HG03442 (cell line): ENCODE data around the gene SMARCA4.
"Not testable (repeated sequence)": the region's sequence is repeated elsewhere in the genome, so short reads cannot be mapped to it uniquely, and the experiment has no call there.

ENCODE experiments used
- ATAC-seq: cut with Tn5 transposase; IDR thresholded peaks from one replicate; pipeline ENCODE4 v1.9.1; 2021; ENCODE audit warnings: mild to moderate bottlenecking, moderate library complexity; ENCODE audit not compliant: unreplicated experiment

Gene SMARCA4

DNA sequence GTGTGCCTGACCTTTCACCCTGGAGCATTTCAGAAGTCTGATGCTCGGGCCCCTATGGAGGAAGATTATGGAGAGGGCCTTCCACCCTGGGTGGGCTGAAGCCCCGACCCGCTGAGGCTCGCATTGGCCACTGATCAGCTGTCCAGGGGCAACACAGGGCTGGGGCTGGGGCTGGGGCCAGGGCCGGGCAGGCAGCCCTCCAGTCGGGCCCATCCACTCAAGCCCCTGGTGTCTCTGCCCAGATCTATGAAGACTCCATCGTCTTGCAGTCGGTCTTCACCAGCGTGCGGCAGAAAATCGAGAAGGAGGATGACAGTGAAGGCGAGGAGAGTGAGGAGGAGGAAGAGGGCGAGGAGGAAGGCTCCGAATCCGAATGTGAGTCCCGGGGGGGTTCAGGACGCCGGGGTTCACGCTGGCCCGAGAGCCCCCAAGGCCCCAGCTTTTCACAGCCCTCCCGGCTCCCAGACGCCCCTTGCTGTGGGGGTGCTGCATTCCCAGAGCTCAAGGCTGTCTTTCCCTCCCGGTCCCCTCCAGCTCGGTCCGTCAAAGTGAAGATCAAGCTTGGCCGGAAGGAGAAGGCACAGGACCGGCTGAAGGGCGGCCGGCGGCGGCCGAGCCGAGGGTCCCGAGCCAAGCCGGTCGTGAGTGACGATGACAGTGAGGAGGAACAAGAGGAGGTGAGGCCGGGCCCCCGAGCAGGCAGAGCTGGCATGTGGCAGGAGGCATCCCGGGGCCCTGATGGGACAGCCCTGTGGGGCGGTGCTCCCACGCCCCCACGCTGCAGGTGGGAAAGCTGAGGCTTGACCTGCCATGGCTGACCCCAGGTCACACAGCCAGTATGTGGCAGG, 98.9 kb downstream of the SMARCA4 start:
- no peak for ATAC-seq

GRCh38 chr19:11061952-11062351, 101.1 kb downstream of the SMARCA4 start:
- ATAC-seq = no peak

DNA sequence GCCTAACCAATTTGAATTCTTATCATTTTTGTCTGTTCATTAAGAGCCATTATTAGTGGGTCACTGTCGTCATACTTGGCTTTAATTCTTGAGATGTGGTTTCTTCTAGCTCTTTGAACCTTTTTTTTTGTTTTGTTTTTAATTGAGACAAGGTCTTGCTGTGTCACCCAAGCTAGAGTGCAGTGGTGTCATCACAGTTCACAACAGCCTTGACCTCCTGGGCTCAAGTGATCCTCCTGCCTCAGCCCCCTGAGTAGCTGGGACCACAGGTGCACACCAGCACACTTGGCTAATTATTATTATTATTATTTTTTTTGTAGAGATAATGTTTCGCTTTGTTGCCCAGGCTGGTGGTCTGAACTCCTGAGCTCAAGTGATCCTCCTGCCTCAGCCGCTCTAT, 102.6 kb downstream of the SMARCA4 start:
- no peak for ATAC-seq

GRCh38 chr19:11064831-11065303, 104.0 kb downstream of the SMARCA4 start:
- no peak for ATAC-seq

DNA sequence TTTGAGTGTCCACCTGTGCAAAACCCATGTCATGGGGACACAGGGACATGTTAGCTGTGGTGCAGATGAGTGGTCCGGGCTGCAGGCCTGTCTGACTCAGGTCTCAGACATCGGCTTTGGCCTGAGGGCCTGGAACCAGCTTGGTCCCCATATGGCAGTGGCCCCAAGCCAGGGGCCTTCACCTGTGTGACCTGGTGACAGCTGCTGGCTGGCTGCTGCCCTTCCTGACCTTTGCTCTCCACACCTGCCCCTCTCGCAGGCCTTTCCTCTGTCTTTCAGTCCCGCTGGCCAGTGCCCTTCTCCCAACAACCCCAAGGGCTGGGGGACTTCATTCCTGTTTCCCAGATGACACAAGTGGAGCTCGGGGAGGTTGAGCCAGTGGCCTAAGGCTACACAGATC, 105.5 kb downstream of the SMARCA4 start:
- no peak for ATAC-seq

GRCh38 chr19:11067356-11068113, 106.7 kb downstream of the SMARCA4 start:
- no peak for ATAC-seq

DNA sequence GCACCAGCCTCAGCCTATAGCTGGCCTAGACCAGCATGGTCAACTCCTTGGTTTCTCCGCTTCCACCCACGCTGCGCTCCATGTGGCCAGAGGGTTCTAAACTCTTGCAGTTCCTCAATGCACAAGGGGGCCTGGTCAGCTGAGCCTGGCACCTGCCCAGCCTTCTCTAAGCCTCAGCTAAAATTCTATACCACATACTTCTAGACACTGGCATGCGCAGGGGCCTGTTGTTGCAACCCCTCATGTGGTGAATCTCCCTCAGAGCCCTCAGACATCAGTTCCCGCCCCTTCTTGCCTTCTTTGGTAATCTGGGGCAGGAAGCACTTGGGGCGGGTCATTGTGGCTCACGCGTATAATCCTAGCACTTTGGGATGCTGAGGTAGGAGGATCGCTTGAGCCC, 108.7 kb downstream of the SMARCA4 start:
- ATAC-seq = no peak

DNA sequence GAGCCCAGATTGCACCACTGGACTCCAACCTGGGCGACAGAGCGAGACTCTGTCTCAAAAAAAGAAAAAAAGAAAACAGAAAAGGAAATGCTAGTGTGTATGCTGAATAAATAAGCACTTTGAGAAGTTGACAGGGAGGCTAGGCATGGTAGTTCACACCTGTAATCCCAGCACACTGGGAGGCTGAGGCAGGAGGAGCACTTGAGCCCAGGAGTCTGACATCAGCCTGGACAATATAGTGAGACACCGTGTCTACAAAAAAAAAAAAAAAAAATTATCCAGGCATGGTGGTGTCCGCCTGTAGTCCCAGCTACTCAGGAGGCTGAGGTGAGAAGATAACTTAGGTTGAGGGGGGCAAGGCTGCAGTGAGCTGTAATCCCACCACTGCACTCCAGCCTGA, 109.3 kb downstream of the SMARCA4 start:
- no peak for ATAC-seq

GRCh38 chr19:11073568-11073967, 112.7 kb downstream of the SMARCA4 start:
- ATAC-seq = no peak

DNA sequence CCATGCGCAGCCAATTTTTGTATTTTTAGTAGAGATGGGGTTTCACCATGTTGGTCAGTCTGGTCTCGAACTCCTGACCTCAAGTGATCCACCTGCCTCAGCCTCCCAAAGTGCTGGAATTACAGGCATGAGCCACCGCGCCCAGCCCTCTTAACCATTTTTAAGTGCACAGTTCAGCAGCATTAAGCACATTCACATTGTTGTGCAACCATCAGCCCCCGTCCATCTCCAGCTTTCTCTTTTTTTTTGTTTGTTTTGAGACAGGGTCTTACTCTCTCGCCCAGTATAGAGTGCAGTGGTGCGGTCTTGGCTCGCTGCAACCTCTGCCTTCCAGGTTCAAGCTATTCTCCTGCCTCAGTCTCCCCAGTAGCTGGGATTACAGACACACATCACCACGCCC, 116.0 kb downstream of the SMARCA4 start:
- not testable (repeated sequence) for ATAC-seq

GRCh38 chr19:11078893-11079292, 118.1 kb downstream of the SMARCA4 start:
- no peak for ATAC-seq

DNA sequence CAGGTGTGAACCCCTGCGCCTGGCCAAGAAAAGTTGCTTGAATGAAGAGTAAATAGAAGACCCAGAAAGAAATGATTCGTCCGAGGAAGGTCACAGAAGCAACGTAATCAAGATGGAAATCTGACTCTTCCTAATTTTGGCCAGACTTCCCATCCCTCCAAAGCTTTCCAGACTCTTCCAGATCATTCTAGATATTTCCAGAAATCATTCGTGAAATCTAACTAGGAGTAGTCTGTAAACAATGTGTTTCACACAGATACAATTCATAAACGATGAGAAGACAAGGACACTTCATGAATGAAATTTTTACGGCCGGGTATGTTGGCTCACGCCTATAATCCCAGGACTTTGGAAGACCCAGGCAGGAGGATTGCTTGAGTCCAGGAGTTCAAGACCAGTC, 119.2 kb downstream of the SMARCA4 start:
- no peak for ATAC-seq

- no peak for ATAC-seq
Observed at GRCh38 chr19:11087870-11088505, 127.2 kb downstream of the SMARCA4 start.

- no peak for ATAC-seq
Observed at GRCh38 chr19:11088506-11089253, 127.8 kb downstream of the SMARCA4 start.

GRCh38 chr19:11089254-11090013, 128.6 kb downstream of the SMARCA4 start, which contains the start of gene LDLR:
TSS of gene LDLR (plus strand) at chr19:11089463. CDS start at chr19:11089549, 86 bp downstream.
- no peak for ATAC-seq

DNA sequence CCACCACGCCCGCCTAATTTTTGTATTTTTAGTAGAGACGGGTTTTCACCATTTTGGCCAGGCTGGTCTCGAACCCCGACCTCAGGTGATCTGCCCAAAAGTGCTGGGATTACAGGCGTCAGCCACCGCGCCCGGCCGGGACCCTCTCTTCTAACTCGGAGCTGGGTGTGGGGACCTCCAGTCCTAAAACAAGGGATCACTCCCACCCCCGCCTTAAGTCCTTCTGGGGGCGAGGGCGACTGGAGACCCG, 129.1 kb downstream of the SMARCA4 start:
- ATAC-seq = not testable (repeated sequence)

- peak; percentile 74 for ATAC-seq
Observed at GRCh38 chr19:11090264-11090996, 129.6 kb downstream of the SMARCA4 start.

- ATAC-seq = no peak
Observed at GRCh38 chr19:11090997-11091702, 130.3 kb downstream of the SMARCA4 start.

DNA sequence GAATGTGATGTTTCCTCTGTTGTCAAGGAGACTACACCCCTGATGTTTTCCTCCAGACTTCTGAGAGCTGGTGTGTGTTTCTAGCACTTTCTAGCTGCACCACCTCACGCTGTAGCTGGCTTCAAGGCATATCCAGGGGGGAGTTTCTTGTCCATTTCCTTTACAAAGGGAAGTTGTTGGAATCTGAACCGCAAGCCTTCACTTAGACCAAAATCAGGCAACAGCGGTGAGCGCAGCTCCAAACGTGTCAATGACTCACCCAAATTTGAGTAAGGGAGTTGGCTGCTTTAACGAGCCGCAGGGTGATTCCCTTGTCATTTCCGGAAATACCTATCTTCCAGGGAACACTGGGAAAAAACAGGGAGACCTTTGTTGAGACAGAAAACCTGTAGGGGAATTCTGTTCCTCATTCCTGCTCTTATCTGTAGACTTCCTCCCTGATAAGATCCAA, 130.9 kb downstream of the SMARCA4 start:
- ATAC-seq = no peak
